H1 (cell line): ENCODE results near the gene DDX1. TPM values are rescaled to one million over a fixed set of nuclear protein-coding genes. Genes with fewer than 3 reads are reported as not detected.

Experiments used
- ATF3 ChIP-seq: IDR thresholded peaks from 2 replicates; pipeline ENCODE4 v1.6.1; 2011; ENCODE audit warnings: low read depth, mild to moderate bottlenecking, low read length; ENCODE audit not compliant: insufficient read depth
- CREB1 ChIP-seq: IDR thresholded peaks from 2 replicates; pipeline ENCODE4 v1.6.1; 2012; ENCODE audit warnings: inconsistent platforms
- EP300 ChIP-seq, 2 experiments: IDR thresholded peaks; 1 replicate in 1 of 2; 2 replicates in 1 of 2; pipeline ENCODE4 v1.6.1; 2011 to 2012; ENCODE audit warnings: low read depth in 2 of 2, low read length in 2 of 2, mild to moderate bottlenecking in 2 of 2, borderline replicate concordance in 1 of 2, inconsistent platforms in 1 of 2, moderate library complexity in 1 of 2
- KDM4A ChIP-seq: IDR thresholded peaks from one replicate; pipeline ENCODE4 v1.7.1; 2012; ENCODE audit warnings: low read depth, mild to moderate bottlenecking, moderate library complexity, low read length, inconsistent platforms; ENCODE audit not compliant: severe bottlenecking
- MAFK ChIP-seq: IDR thresholded peaks from 2 replicates; pipeline ENCODE4 v1.6.1; 2012; ENCODE audit warnings: low read depth, mild to moderate bottlenecking, improper control_type of control experiment, low read length
- RAD21 ChIP-seq, 2 experiments: IDR thresholded peaks in 1 of 2; conservative IDR thresholded peaks in 1 of 2; 2 replicates each; pipeline ENCODE4 v1.6.1; 2011; ENCODE audit warnings: low read depth in 2 of 2, low read length in 2 of 2, improper control_type of control experiment in 1 of 2, inconsistent platforms in 1 of 2, mild to moderate bottlenecking in 1 of 2, moderate library complexity in 1 of 2
- RFX5 ChIP-seq: IDR thresholded peaks from 2 replicates; pipeline ENCODE4 v1.6.1; 2011; ENCODE audit warnings: low read depth, low read length, improper control_type of control experiment, borderline replicate concordance
- SAP30 ChIP-seq: fragments of 300-600 bp; sonication (generic); IDR thresholded peaks from 2 replicates; pipeline ENCODE4 v1.7.1; 2012; ENCODE audit warnings: low read length, moderate library complexity, mild to moderate bottlenecking, inconsistent platforms; ENCODE audit not compliant: insufficient read depth, insufficient replicate concordance
- SIRT6 ChIP-seq: IDR thresholded peaks from one replicate; pipeline ENCODE4 v1.7.1; 2012; ENCODE audit warnings: low read length, inconsistent platforms
- polyA plus RNA-seq, 7 experiments: library from polyadenylated mRNA; depleted of rRNA in 3 of 7; stranded (reverse) in 5 of 7; unstranded in 2 of 7; fragments of >200 nt in 5 of 7; fragments of 200-250 nt in 2 of 7; gene quantifications; 1 replicate in 5 of 7; 2 replicates in 1 of 7; 4 replicates in 1 of 7; pipeline versions ENCODE4 v1.2.1 to v1.2.3, GENCODE V29; 2011 to 2013; ENCODE audit warnings: missing spikeins in 2 of 7, mixed read lengths in 2 of 7
- total RNA-seq: library from RNA; stranded (reverse); fragmentation: NEBNext Ultra II Directional; extraction: Animal tissue kit (Norgen Biotek cat#: 25700); gene quantifications from 2 replicates; pipeline ENCODE4 v1.2.1, GENCODE V29; 2021

DDX1 gene
- total and polyA plus RNA-seq, 2 of the 8 experiments (the other 6 are each of a cell fraction or from before 2014, with no cell fraction given), result 51.1 to 161 TPM

GRCh38 chr2:15622614-15623480, 31.2 kb downstream of the DDX1 start (continued):
- TF ChIP-seq RFX5 (no peak), MAFK (no peak), ATF3 (no peak), KDM4A (no peak), EP300 (IDR thresholded peaks at IDR 0.05; ENCODE audit: borderline replicate concordance in 1 of 2, low read depth in 2 of 2, low read length in 2 of 2) (no peak), CREB1 (no peak), SIRT6 (no peak), SAP30 (no peak), RAD21 (IDR thresholded peaks at IDR 0.05 in 1 of 2, conservative IDR thresholded peaks at IDR 0.05 in 1 of 2; ENCODE audit: low read depth in 2 of 2, low read length in 2 of 2) (no peak)
